Suprapubic skin (tissue), 4 donors: Measurements from ENCODE around the gene DLGAP4. TPM values are rescaled to one million over a fixed set of nuclear protein-coding genes. Genes with fewer than 3 reads are reported as not detected.

Experiments
- DNase-seq, 2 donors: peaks; one replicate each; pipeline ENCODE4 v3.0.0-alpha.2; 2019; ENCODE audit warnings: low spot score in 2 of 2
- H3K27ac ChIP-seq: fragments of 200-600 bp; sonication (generic); one replicate; pipeline ENCODE4 v1.5.1; 2019
- H3K27me3 ChIP-seq: fragments of 200-600 bp; sonication (generic); one replicate; pipeline ENCODE4 v1.5.1; 2019
- H3K36me3 ChIP-seq: fragments of 200-600 bp; sonication (generic); one replicate; pipeline ENCODE4 v1.5.1; 2019
- H3K4me1 ChIP-seq: fragments of 200-600 bp; sonication (generic); one replicate; pipeline ENCODE4 v1.5.1; 2019
- H3K4me3 ChIP-seq: fragments of 200-600 bp; sonication (generic); one replicate; pipeline ENCODE4 v1.5.1; 2019; ENCODE audit warnings: mild to moderate bottlenecking
- H3K9me3 ChIP-seq: fragments of 200-600 bp; sonication (generic); one replicate; pipeline ENCODE4 v1.5.1; 2019
- CTCF ChIP-seq, 2 donors: fragments of 200-600 bp in 1 of 2; fragments of 450-650 bp in 1 of 2; sonication (generic) in 1 of 2; IDR thresholded peaks; one replicate each; pipeline ENCODE4 v1.5.1; 2016 to 2019; ENCODE audit warnings: antibody characterized with exemption in 2 of 2, mild to moderate bottlenecking in 1 of 2, moderate library complexity in 1 of 2
- EP300 ChIP-seq: sonication (generic); formaldehyde crosslinking; IDR thresholded peaks from one replicate; pipeline ENCODE4 v1.6.1; 2017; ENCODE audit warnings: antibody characterized with exemption
- POLR2A ChIP-seq, 2 donors: fragments of 450-650 bp; IDR thresholded peaks; one replicate each; pipeline ENCODE4 v1.6.1; 2017; ENCODE audit warnings: antibody characterized with exemption in 2 of 2, mild to moderate bottlenecking in 2 of 2, moderate library complexity in 2 of 2
- POLR2AphosphoS5 ChIP-seq, 3 donors: sonication (generic); formaldehyde crosslinking; IDR thresholded peaks; one replicate each; pipeline ENCODE4 v1.6.1; 2017; ENCODE audit warnings: antibody characterized with exemption in 3 of 3
- WGBS: methylation state at CpG from one replicate; pipeline ENCODE4 v1.1.5; 2018; 5-methylcytosine and 5-hydroxymethylcytosine counted together
- total RNA-seq, 4 donors: library from RNA; depleted of rRNA; stranded (reverse); fragments of >200 nt; gene quantifications; one replicate each; pipeline ENCODE4 v1.1.0, GENCODE V29; 2016

The DLGAP4 gene
- total RNA-seq, 4 donors from 2014 or later = 69.5 to 120 (median 96.8) TPM

GRCh38 chr20:36349384-36350170 is 43.4 kb downstream of the DLGAP4 start:
- Histone ChIP-seq H3K4me3 (no peak overlapping the region), H3K4me1 (no peaks in the 10 kb centered on the region), H3K9me3 (no peaks in the 10 kb centered on the region), H3K36me3 (no peaks in the 10 kb centered on the region), H3K27me3 (peaks cover 2% of the 10 kb centered on the region), H3K27ac (no peak overlapping the region)
- 78% methylated on average over 16 of the region's 16 CpGs for WGBS
- no peak for DNase-seq
- TF ChIP-seq CTCF (IDR thresholded peaks at IDR 0.05) (no peak), POLR2A (IDR thresholded peaks at IDR 0.05) (no peak)

GRCh38 chr20:36350439-36350838 is 44.3 kb downstream of the DLGAP4 start:
- 92% methylated on average over 1 of the region's 1 CpG for WGBS

GRCh38 chr20:36351937-36352336 is 45.8 kb downstream of the DLGAP4 start:
- no peak overlapping the region for H3K4me3 ChIP-seq
- TF ChIP-seq POLR2A (IDR thresholded peaks at IDR 0.05) (no peak), POLR2AphosphoS5 (IDR thresholded peaks at IDR 0.05) (no peak), CTCF (IDR thresholded peaks at IDR 0.05) (no peak), EP300 (no peak)
- 85% methylated on average over 6 of the region's 6 CpGs for WGBS

More at GRCh38 chr20:36350439-36350838, 44.3 kb downstream of the DLGAP4 start:
- H3K9me3 ChIP-seq = no peaks in the 10 kb centered on the region
- no peak overlapping the region for H3K4me3 ChIP-seq
- TF ChIP-seq POLR2A (IDR thresholded peaks at IDR 0.05) (no peak), EP300 (no peak), CTCF (IDR thresholded peaks at IDR 0.05) (no peak), POLR2AphosphoS5 (IDR thresholded peaks at IDR 0.05) (no peak)
- no peak for DNase-seq
- no peaks in the 10 kb centered on the region for H3K4me1 ChIP-seq
- no peaks in the 10 kb centered on the region for H3K36me3 ChIP-seq
- H3K27me3 ChIP-seq = peaks cover 2% of the 10 kb centered on the region
- H3K27ac ChIP-seq = no peak overlapping the region

GRCh38 chr20:36352843-36353553 is 46.9 kb downstream of the DLGAP4 start:
- Histone ChIP-seq H3K4me3 (no peak overlapping the region), H3K27ac (no peak overlapping the region), H3K9me3 (no peaks in the 10 kb centered on the region), H3K4me1 (no peaks in the 10 kb centered on the region), H3K36me3 (no peaks in the 10 kb centered on the region), H3K27me3 (peaks cover 2% of the 10 kb centered on the region)
- TF ChIP-seq POLR2AphosphoS5 (IDR thresholded peaks at IDR 0.05) = no peak
- no peak for TF ChIP-seq POLR2A (IDR thresholded peaks at IDR 0.05)
- no peak for TF ChIP-seq CTCF (IDR thresholded peaks at IDR 0.05)
- TF ChIP-seq EP300 = no peak
- no peak for DNase-seq
- 66% methylated on average over 10 of the region's 11 CpGs for WGBS

More at GRCh38 chr20:36351937-36352336, 45.8 kb downstream of the DLGAP4 start:
- no peaks in the 10 kb centered on the region for H3K4me1 ChIP-seq
- H3K36me3 ChIP-seq = no peaks in the 10 kb centered on the region
- no peak for DNase-seq
- no peaks in the 10 kb centered on the region for H3K9me3 ChIP-seq
- peaks cover 2% of the 10 kb centered on the region for H3K27me3 ChIP-seq
- no peak overlapping the region for H3K27ac ChIP-seq

GRCh38 chr20:36353740-36354139 is 47.6 kb downstream of the DLGAP4 start:
- DNase-seq = no peak
- 80% methylated on average over 3 of the region's 9 CpGs for WGBS
- H3K27me3 ChIP-seq = peaks cover 2% of the 10 kb centered on the region
- no peak overlapping the region for H3K4me3 ChIP-seq
- TF ChIP-seq POLR2A (IDR thresholded peaks at IDR 0.05) (no peak), CTCF (IDR thresholded peaks at IDR 0.05) (no peak), POLR2AphosphoS5 (IDR thresholded peaks at IDR 0.05) (no peak), EP300 (no peak)
- H3K4me1 ChIP-seq = no peaks in the 10 kb centered on the region
- no peaks in the 10 kb centered on the region for H3K9me3 ChIP-seq
- no peaks in the 10 kb centered on the region for H3K36me3 ChIP-seq
- no peak overlapping the region for H3K27ac ChIP-seq
